ENCODE data around the gene ARHGDIG. TPM values are rescaled to one million over a fixed set of nuclear protein-coding genes. Genes with fewer than 3 reads are reported as not detected.

ARHGDIG gene
- total RNA-seq, 2 experiments from 2014 or later: not detected

DNA sequence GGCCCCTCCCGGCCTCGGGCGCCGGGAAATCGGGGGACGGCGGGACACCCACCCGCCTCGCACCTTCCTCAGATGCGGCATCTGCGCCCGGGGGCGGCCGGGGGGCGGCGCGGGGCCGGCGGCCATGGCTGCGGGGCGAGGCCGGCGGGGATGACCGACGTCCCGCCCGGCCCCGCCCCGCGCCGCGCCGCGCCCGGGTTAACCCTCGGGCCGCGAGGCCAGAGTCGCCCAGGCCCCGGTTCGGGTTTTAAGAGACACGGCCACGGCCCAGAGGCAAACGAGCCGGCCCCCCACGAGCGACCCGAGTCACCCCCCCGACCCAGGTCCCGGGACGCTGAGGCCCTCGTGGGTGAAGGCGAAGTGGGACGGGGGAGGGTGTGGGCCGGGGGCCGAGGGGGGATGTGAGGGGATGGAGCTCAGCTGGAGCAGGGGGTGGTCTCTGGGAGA is 4.6 kb upstream of the ARHGDIG start, which contains the start of gene RGS11:
TSS of gene RGS11 (minus strand) at position 159 of the 447 bp plus-strand sequence. CDS start at position 126, 33 bp downstream.
- Mint-ChIP-seq H3K4me3 (peak within 1 kb of the TSS; percentile 21), H3K4me1 (ENCODE audit: low read depth) (peaks cover 8% of the 10 kb centered on the region), H3K9me3 (no peaks in the 10 kb centered on the region), H3K36me3 (ENCODE audit: low read depth) (no peaks in the 10 kb centered on the region), H3K27me3 (peaks cover 21% of the 10 kb centered on the region), H3K27ac (no peak within 1 kb of the TSS)
- DNase-seq (no peak), ATAC-seq (no peak)
- CTCF ChIA-PET: no interaction called here
- POLR2A ChIA-PET: no interaction called here
- TF ChIP-seq, protein P1, sequence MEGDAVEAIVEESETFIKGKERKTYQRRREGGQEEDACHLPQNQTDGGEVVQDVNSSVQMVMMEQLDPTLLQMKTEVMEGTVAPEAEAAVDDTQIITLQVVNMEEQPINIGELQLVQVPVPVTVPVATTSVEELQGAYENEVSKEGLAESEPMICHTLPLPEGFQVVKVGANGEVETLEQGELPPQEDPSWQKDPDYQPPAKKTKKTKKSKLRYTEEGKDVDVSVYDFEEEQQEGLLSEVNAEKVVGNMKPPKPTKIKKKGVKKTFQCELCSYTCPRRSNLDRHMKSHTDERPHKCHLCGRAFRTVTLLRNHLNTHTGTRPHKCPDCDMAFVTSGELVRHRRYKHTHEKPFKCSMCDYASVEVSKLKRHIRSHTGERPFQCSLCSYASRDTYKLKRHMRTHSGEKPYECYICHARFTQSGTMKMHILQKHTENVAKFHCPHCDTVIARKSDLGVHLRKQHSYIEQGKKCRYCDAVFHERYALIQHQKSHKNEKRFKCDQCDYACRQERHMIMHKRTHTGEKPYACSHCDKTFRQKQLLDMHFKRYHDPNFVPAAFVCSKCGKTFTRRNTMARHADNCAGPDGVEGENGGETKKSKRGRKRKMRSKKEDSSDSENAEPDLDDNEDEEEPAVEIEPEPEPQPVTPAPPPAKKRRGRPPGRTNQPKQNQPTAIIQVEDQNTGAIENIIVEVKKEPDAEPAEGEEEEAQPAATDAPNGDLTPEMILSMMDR (IDR thresholded peaks at IDR 0.05): no peak
- intact Hi-C loops (cut with micrococcal nuclease): no loop called here

DNA sequence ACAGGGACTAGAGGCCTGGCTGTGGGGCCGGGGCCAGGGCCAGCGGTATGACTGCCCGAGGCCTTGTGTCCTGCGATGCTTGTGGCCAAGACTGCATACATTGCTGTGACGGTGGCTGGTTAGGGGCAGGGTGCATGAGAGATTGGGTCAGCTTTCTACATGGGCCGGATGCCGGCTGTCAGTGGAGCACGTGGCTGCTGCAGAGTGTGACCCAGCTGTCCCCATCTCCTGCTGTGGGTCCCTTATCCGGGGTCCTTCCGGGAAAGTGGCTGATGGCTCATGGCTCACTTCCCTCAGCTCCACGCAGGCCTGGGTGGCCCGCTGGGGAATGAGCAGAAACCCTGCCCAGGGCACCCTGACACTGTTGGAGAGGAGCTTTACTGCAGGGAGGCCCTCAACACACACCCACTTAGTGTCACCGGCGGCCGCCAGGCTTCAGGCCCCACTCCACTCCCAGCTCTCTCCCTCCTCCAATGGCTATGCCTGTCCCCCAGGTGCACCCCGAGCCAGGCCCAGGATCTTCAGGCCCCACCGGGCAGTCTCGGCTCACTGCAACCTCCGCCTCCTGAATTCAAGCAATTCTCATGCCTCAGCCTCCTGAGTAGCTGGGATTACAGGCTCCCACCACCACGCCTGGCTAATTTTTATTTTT is 3.8 kb upstream of the ARHGDIG start:
- Mint-ChIP-seq H3K4me1 (ENCODE audit: low read depth) (peaks cover 8% of the 10 kb centered on the region), H3K27me3 (peaks cover 21% of the 10 kb centered on the region), H3K4me3 (peak overlapping the region; percentile 19), H3K36me3 (ENCODE audit: low read depth) (no peaks in the 10 kb centered on the region), H3K27ac (no peak overlapping the region), H3K9me3 (no peaks in the 10 kb centered on the region)
- intact Hi-C loops (cut with micrococcal nuclease): no loop called here
- DNase-seq (no peak), ATAC-seq (no peak)
- CTCF ChIA-PET: no interaction called here
- POLR2A ChIA-PET: no interaction called here
- TF ChIP-seq, protein P1 (IDR thresholded peaks at IDR 0.05): no peak

DNA sequence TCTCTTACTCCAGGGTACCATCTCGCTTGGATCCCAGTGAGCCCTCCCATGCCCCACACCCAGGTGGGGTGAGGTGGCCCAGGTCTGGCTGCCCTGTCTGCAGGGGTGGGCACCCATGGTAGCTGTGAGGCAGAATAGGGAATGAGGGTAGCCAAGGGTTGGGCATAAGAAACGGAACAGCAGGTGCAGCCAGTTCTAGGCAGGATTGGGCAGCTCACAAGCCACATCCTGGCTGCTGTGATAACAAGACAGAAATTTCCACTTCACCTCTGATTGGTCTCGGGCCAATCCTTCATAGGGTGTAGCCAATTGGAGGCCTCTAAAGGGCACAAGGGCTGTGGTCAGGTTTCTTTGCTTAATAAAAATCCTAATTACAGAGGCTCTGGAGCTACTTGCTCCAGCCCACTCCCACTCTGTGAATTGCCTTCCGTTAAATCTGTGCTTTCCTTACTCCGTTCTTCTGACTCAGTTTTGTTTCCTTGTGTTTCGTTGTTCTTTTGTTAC is 1.5 kb upstream of the ARHGDIG start:
- POLR2A ChIA-PET: interaction anchor here (1.2 kb wide), 1 partner anchor 72 kb away, joined by 4 read pairs; no protein-coding TSS in a partner anchor
- H3K4me3 Mint-ChIP-seq: no peak overlapping the region
- H3K9me3 Mint-ChIP-seq: no peaks in the 10 kb centered on the region
- H3K36me3 Mint-ChIP-seq (ENCODE audit: low read depth): no peaks in the 10 kb centered on the region
- no peak overlapping the region for H3K27ac Mint-ChIP-seq
- CTCF ChIA-PET: interaction anchor here (1.1 to 1.5 kb wide), 4 partner anchors 27 to 83 kb away, joined by 3 to 4 read pairs (median 3); no protein-coding TSS in a partner anchor
- DNase-seq (peak; percentile 69), ATAC-seq (peak; percentile 90)
- peaks cover 8% of the 10 kb centered on the region for H3K4me1 Mint-ChIP-seq (ENCODE audit: low read depth)
- H3K27me3 Mint-ChIP-seq: peaks cover 24% of the 10 kb centered on the region
- TF ChIP-seq, protein P1 (IDR thresholded peaks at IDR 0.05): no peak
- intact Hi-C loops (cut with micrococcal nuclease): no loop called here

DNA sequence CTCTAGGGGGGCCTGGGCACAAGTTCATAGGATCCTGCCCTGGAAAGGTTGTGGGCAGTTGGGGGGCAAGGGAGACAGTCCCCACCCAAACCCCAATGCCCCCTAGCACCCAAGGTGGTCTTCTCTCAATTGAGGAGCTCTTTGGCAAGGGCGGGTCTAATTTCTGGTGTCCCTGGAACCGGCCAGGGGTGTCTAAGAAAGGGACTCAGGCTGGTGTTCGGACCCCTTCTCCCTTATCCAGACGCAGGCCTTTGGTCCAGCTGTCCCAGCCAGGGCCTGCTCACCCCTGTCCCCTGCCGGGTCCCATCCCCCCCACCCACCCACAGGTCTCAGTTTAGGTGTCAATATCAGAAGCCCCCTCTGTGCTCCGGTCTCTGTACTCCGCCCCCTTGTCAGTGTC is 860 bp upstream of the ARHGDIG start:
- Mint-ChIP-seq H3K4me3 (no peak overlapping the region), H3K27ac (no peak overlapping the region), H3K9me3 (no peaks in the 10 kb centered on the region), H3K36me3 (ENCODE audit: low read depth) (no peaks in the 10 kb centered on the region), H3K27me3 (peaks cover 19% of the 10 kb centered on the region), H3K4me1 (ENCODE audit: low read depth) (peaks cover 8% of the 10 kb centered on the region)
- ChIA-PET POLR2A (interaction anchor here (1.2 kb wide), 1 partner anchor 71 kb away, joined by 4 read pairs; no protein-coding TSS in a partner anchor), CTCF (interaction anchor here (1.1 to 1.5 kb wide), 3 partner anchors 28 to 82 kb away, joined by 3 to 4 read pairs (median 3); no protein-coding TSS in a partner anchor)
- TF ChIP-seq, protein P1 (IDR thresholded peaks at IDR 0.05): no peak
- ATAC-seq (no peak), DNase-seq (no peak)
- intact Hi-C loops (cut with micrococcal nuclease): no loop called here

DNA sequence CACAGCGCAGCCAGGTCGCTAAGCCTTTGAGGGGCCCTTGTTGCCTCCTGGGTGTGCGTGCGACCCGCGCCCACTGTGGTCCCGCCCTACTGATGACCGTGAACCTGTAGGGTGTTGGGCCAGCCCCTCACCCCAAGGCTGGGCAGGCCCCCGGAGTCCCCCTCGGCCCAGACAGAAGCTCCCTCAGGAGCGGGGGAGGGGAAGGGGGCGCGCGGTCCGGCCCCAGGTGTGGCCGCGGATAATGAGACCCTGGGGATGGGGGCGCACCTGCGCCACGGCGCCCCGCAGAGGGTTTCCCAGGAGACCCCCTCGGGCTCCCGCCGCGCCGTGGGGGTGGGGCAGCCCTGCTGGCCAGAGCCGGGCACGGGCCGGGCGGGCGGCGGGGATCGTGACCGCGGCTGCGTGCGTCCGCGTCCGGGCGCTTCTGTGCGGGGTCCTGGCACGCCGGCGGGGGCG is 358 bp upstream of the ARHGDIG start:
- POLR2A ChIA-PET: no interaction called here
- TF ChIP-seq, protein P1 (IDR thresholded peaks at IDR 0.05): no peak

More for the DNA sequence above, 358 bp upstream of the ARHGDIG start:
- H3K27me3 Mint-ChIP-seq: peaks cover 16% of the 10 kb centered on the region
- H3K9me3 Mint-ChIP-seq: no peaks in the 10 kb centered on the region
- H3K4me3 Mint-ChIP-seq: no peak overlapping the region
- ATAC-seq (no peak), DNase-seq (no peak)
- H3K36me3 Mint-ChIP-seq (ENCODE audit: low read depth): no peaks in the 10 kb centered on the region
- intact Hi-C loops (cut with micrococcal nuclease): no loop called here
- H3K27ac Mint-ChIP-seq: no peak overlapping the region
- CTCF ChIA-PET: interaction anchor here (1.1 to 1.5 kb wide), 2 partner anchors 43 to 82 kb away, joined by 3 to 4 read pairs; no protein-coding TSS in a partner anchor
- peaks cover 8% of the 10 kb centered on the region for H3K4me1 Mint-ChIP-seq (ENCODE audit: low read depth)

All from activated CD8-positive, alpha-beta T cell treated with anti-CD3 and anti-CD28 coated beads for 36 hours (primary cell).